ENCODE data around the gene FRMPD1. TPM values are rescaled to one million over a fixed set of nuclear protein-coding genes. Genes with fewer than 3 reads are reported as not detected.

Gene FRMPD1
- total RNA-seq, 1 donor from 2014 or later: not detected

DNA sequence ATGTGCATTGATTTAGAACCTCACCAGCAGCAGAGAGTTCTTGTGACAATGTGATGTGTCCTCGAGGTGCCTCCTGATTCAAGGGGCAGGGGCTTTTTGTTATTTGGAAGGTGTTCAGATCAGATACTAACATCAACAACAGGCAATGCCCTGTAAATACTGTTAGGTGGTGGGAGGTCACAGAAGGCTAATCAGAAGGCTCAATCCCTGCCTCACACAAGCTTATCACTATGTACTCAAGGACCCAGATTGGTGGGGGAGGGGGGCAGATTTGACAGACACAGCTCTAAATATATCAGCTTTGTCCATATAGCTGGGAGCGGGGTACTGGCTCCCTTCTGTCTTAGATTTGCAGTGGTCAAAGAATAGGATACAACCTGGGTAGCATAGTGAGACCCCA, 2.6 kb downstream of the FRMPD1 start:
- intact Hi-C loops (cut with DNase I): no loop called here
- TF ChIP-seq, protein P1, sequence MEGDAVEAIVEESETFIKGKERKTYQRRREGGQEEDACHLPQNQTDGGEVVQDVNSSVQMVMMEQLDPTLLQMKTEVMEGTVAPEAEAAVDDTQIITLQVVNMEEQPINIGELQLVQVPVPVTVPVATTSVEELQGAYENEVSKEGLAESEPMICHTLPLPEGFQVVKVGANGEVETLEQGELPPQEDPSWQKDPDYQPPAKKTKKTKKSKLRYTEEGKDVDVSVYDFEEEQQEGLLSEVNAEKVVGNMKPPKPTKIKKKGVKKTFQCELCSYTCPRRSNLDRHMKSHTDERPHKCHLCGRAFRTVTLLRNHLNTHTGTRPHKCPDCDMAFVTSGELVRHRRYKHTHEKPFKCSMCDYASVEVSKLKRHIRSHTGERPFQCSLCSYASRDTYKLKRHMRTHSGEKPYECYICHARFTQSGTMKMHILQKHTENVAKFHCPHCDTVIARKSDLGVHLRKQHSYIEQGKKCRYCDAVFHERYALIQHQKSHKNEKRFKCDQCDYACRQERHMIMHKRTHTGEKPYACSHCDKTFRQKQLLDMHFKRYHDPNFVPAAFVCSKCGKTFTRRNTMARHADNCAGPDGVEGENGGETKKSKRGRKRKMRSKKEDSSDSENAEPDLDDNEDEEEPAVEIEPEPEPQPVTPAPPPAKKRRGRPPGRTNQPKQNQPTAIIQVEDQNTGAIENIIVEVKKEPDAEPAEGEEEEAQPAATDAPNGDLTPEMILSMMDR (IDR thresholded peaks at IDR 0.05): no peak
- H3K27me3 ChIP-seq: no peaks in the 10 kb centered on the region

GRCh38 chr9:37656936-37657335, 6.2 kb downstream of the FRMPD1 start:
- intact Hi-C loops (cut with DNase I): no loop called here
- Histone ChIP-seq H3K4me3 (no peak overlapping the region), H3K36me3 (no peaks in the 10 kb centered on the region), H3K27ac (no peak overlapping the region), H3K4me1 (no peaks in the 10 kb centered on the region), H3K9me3 (no peaks in the 10 kb centered on the region), H3K27me3 (no peaks in the 10 kb centered on the region)
- TF ChIP-seq, protein P1 (IDR thresholded peaks at IDR 0.05): no peak
- no peak for DNase-seq (ENCODE audit: low spot score in 2 of 2)

More for the DNA sequence above, 2.6 kb downstream of the FRMPD1 start:
- Histone ChIP-seq H3K27ac (no peak overlapping the region), H3K36me3 (no peaks in the 10 kb centered on the region), H3K9me3 (no peaks in the 10 kb centered on the region), H3K4me3 (no peak overlapping the region), H3K4me1 (no peaks in the 10 kb centered on the region)
- no peak for DNase-seq (ENCODE audit: low spot score in 2 of 2)

DNA sequence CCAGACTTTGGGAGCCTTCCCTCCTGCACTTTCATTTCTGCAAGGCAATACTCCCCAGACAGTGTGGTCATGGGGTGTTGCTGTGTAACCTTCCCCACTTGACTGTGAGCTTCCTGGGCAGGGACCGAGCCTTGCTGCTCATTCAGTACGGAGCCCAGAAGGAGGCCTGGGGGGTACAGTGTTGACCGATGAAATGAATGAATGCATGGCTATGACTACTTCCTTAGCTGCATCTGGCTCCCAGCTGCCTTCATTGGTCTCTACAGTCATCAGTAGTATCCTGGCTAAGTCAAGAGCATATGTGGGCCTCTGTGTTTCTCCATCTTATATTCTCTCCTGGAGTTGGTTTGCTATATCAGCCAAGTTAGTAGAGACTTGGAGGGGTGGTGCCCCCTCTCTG, 9.9 kb downstream of the FRMPD1 start:
- intact Hi-C loops (cut with DNase I): no loop called here
- H3K4me1 ChIP-seq: no peaks in the 10 kb centered on the region
- no peaks in the 10 kb centered on the region for H3K36me3 ChIP-seq
- no peaks in the 10 kb centered on the region for H3K27me3 ChIP-seq
- TF ChIP-seq, protein P1 (IDR thresholded peaks at IDR 0.05): no peak
- H3K27ac ChIP-seq: no peak overlapping the region
- DNase-seq (ENCODE audit: low spot score in 2 of 2): no peak
- H3K9me3 ChIP-seq: no peaks in the 10 kb centered on the region
- H3K4me3 ChIP-seq: no peak overlapping the region

GRCh38 chr9:37663926-37664325, 13.2 kb downstream of the FRMPD1 start:
- H3K27me3 ChIP-seq: no peaks in the 10 kb centered on the region
- DNase-seq (ENCODE audit: low spot score in 2 of 2): no peak
- no peak overlapping the region for H3K27ac ChIP-seq
- no peak overlapping the region for H3K4me3 ChIP-seq
- no peaks in the 10 kb centered on the region for H3K4me1 ChIP-seq
- no peaks in the 10 kb centered on the region for H3K36me3 ChIP-seq
- TF ChIP-seq, protein P1 (IDR thresholded peaks at IDR 0.05): no peak
- no peaks in the 10 kb centered on the region for H3K9me3 ChIP-seq
- intact Hi-C loops (cut with DNase I): no loop called here

DNA sequence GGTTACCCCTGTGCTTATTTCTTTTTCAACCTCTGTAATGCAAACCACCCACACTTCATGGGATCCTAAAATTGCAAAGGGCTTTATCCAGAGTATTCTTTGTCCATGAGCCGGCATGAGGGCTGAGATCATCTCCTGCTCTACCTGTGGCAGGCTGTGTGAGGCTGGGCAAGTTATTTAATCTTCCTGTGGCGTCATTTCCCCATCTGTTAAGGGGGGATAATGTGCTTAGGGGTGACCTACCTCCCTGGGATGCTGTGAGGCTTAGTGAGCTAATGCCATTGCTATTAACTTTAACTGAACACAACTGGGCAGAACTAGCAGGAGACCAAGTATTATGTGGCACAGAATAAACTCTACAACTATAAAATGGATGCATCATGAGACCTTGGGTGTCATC, 17.0 kb downstream of the FRMPD1 start:
- Histone ChIP-seq H3K9me3 (no peaks in the 10 kb centered on the region), H3K4me3 (no peak overlapping the region), H3K27me3 (no peaks in the 10 kb centered on the region), H3K36me3 (no peaks in the 10 kb centered on the region), H3K4me1 (no peaks in the 10 kb centered on the region), H3K27ac (no peak overlapping the region)
- intact Hi-C loops (cut with DNase I): no loop called here
- TF ChIP-seq, protein P1 (IDR thresholded peaks at IDR 0.05): no peak
- DNase-seq (ENCODE audit: low spot score in 2 of 2): no peak

GRCh38 chr9:37668116-37668601, 17.4 kb downstream of the FRMPD1 start:
- intact Hi-C loops (cut with DNase I): no loop called here
- H3K4me3 ChIP-seq: no peak overlapping the region
- no peaks in the 10 kb centered on the region for H3K36me3 ChIP-seq
- H3K27me3 ChIP-seq: no peaks in the 10 kb centered on the region
- DNase-seq (ENCODE audit: low spot score in 2 of 2): no peak
- H3K4me1 ChIP-seq: no peaks in the 10 kb centered on the region
- no peak overlapping the region for H3K27ac ChIP-seq
- TF ChIP-seq, protein P1 (IDR thresholded peaks at IDR 0.05): no peak
- H3K9me3 ChIP-seq: no peaks in the 10 kb centered on the region
